NCI-H128 (cell line): ENCODE data around the gene ALOX12B.
"Not testable (repeated sequence)": the region's sequence is repeated elsewhere in the genome, so short reads cannot be mapped to it uniquely, and the experiment has no call there.

Experiments
- DNase-seq: peaks from one replicate; lab custom pipeline; 2025; ENCODE audit not compliant: unreplicated experiment; lab: John Stamatoyannopoulos, UW

The ALOX12B gene

DNA sequence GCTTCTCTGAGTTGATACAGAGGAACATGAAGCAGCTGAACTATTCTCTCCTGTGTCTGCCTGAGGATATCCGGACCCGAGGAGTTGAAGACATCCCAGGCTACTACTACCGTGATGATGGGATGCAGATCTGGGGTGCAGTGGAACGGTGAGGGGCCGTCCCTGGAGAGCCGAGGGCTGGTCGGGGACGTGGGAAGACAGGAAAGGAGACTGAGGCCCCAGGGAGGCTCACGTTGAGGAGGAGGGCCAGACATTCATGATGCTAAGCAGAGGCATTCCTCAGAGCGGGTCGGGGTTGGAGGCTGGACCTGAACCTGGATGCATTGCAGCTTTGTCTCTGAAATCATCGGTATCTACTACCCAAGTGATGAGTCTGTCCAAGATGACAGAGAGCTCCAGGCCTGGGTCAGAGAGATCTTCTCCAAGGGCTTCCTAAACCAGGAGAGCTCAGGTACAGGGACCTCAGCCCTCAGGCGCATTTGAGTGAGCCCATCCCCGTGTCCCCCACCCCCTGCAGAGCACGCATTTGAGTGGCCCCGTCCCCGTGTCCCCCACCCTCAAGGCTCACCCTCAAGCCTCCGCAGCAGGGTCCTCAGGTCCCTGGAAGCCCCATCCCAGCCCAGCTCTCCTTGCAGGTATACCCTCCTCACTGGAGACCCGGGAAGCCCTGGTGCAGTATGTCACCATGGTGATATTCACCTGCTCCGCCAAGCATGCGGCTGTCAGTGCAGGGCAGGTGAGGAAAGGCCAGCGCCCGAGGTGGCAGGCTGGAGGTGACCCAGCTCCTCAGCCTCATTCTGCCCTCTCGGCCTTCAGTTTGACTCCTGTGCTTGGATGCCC, 40.4 kb downstream of the ALOX12B start:
- no peak for DNase-seq

DNA sequence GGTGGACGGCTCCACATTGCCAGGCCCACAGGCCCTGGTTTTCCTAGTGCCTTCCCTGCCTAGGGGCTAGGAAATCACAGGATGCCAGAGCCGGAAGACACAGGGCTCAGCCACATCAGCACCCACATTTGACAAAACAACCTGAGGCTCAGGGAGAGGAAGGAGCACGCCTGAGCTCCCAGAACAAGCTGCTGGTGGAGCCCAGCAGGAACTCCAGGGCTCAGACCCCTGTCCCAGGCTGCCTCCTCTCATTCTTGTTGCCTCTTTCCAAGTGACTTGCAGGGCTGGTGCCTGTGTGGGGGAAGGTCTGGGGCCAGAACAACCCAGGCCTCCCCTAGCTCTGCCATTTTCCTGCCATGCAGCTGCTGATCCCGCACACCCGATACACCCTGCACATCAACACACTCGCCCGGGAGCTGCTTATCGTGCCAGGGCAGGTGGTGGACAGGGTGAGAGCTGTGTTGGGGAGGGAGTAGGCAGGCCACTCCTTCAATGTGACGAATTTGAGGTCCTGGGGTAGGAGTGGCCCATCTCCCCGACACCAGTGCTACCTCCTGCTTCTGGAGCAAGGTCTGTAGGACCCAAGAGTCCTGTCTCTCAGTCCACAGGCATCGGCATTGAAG, 41.1 kb downstream of the ALOX12B start:
- no peak for DNase-seq

DNA sequence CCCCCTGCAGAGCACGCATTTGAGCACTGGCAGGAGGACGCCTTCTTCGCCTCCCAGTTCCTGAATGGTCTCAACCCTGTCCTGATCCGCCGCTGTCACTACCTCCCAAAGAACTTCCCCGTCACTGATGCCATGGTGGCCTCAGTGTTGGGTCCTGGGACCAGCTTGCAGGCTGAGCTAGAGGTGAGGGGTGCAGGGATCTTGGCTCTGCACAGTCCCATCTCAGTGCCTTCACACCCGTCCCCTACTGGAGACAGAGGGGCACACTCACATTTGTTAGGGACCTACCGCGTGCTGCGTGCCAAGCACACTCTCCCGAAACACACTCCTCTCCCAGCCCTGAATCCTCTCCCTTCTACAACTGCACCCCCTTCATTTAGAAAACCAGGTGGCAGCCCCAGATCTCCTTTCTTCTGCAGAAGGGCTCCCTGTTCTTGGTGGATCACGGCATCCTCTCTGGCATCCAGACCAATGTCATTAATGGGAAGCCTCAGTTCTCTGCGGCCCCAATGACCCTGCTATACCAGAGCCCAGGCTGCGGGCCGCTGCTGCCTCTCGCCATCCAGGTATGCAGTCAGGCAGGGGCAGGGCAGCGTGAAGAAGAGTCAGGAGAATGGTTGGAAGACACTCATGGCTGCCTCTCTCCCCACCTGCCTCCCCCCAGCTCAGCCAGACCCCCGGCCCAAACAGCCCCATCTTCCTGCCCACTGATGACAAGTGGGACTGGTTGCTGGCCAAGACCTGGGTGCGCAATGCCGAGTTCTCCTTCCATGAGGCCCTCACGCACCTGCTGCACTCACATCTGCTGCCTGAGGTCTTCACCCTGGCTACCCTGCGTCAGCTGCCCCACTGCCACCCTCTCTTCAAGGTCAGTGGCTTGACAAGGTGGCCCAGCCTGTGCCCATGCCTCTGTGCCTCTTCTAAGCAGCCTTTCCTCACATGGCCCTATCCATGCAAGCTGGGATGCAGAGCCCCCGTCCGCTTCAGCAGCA, 42.4 kb downstream of the ALOX12B start:
- no peak for DNase-seq

GRCh38 chr17:8041979-8042378, 45.5 kb downstream of the ALOX12B start:
- DNase-seq = no peak

DNA sequence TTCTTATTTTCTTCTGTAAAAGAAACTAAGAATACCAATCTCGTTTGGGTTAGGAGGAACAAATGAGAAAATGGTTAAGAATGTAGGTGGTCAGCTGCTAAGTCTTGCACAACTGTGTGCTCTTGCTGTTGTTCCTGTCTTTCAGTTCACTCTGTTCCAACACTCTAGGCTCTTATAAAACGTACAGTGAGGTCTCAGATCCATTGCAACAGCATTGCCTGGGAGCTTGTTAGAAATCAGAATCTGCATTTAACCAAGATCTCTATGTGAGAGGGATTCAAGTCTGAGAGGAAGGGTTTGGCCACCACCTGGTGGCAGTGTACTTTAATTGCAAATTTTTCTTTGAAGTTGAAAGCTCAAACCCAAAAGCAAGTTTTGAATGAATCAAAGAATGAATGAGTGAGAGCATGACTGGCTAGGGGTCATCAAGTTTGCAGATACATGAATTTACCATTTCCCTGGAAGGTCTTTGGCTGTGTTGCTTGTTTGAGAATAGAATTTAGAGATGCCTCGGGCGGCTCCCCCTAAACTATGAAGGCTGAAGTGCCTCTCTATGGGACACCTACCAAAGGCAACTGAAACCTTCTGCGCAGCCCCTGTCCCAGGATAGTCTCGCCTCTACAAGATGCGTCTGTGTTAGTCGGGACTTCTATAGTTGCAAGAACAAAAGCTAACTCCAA, 46.1 kb downstream of the ALOX12B start:
- no peak for DNase-seq

- no peak for DNase-seq
Observed at GRCh38 chr17:8039611-8040168, 47.8 kb downstream of the ALOX12B start.

DNA sequence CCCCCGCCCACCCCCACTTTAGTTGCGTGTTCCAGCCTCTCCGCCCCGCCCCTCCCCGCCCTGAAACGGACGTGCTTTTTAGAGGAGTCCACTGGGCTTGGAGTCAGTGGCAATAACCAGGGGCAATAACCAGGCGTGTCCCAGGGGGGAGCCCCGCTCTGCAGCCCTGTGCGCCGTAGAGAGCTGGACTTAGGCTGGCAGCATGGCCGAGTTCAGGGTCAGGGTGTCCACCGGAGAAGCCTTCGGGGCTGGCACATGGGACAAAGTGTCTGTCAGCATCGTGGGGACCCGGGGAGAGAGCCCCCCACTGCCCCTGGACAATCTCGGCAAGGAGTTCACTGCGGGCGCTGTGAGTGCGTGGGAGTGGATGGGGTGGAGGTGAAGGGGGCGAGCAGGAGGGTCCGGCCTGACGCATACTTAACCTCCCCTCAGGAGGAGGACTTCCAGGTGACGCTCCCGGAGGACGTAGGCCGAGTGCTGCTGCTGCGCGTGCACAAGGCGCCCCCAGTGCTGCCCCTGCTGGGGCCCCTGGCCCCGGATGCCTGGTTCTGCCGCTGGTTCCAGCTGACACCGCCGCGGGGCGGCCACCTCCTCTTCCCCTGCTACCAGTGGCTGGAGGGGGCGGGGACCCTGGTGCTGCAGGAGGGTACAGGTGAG, 48.4 kb downstream of the ALOX12B start, which contains the start of gene ALOX15B:
Gene ALOX15B, plus strand, starts transcription at position 106 of the 657 bp plus-strand sequence. Its CDS starts 97 bp downstream, at position 203.
- no peak for DNase-seq

- DNase-seq = no peak
Observed at GRCh38 chr17:8032442-8032841, 55.1 kb downstream of the ALOX12B start.

GRCh38 chr17:8031950-8032349, 55.6 kb downstream of the ALOX12B start:
- no peak for DNase-seq

DNA sequence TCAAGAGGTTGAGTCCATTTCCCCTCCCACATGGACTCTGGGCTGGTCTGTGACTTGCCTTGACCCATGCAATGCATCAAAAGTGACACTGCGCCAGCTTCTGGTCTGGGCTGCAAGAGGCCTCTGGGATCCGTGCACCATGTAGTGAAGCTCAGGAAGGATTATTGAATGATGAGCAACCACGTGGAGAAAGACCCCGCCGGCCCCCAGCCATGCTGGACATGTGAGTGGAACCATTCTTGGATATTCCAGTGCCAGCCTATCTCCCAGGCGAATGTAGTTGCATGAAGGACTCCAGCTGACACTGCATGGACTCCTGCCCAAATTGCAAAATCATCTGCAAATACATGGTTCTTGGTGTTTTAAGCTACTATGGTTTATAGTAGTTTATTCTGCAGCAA, 56.3 kb downstream of the ALOX12B start:
- no peak for DNase-seq

GRCh38 chr17:8029121-8029520, 58.4 kb downstream of the ALOX12B start:
- DNase-seq = no peak

DNA sequence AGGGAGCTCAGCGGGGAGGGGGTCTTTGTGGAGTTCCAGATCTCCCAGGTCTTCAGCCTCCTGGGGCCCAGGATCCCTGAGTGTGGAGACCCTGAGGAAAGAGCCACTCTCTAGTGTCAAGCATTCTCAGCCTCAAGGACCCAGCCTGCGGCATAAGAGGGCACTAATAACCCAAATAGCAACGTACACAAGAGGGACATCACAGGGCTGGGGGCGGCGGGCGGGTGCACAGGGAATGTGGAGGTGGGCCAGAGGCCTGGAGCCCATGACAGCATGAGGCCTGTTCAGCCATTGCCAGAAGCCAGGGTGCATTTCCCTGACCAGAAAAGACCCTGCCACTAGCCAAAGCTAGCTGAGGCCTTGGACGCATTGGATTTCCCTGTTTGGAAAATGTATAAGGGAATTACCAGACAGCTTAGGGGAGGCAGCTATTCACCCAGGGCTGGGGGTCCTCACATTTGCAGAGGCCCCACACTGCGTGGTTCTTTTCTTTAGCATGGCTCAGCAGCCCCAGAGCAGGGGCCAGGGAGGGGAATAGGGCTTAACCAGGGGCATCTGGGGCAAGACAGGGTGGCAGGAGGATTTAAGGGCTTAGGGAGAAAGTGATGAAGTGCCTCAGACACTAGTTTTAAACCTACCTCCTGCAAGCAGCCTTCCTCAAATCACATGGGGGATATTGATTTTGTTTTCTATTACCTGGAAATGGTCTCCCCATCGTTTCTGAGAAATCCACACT, 62.2 kb downstream of the ALOX12B start:
- no peak for DNase-seq

DNA sequence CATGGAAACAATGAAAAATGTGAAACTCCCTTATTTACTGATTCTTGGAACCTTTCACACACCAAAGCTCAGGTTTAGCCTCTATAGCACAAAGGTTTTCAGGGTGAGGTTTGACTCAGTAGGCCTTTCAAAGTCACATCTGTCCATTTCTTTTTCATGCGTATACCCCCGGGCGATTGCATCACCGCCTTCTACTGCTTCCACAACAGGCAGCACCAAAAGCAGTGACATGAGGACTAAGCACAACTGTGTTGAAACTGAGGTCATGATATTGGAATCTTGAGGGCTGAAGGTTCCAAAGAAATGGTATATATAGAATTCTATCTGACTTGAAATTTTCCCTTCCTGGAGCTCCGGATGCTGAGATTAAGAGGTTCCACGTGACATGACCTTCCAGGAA, 63.4 kb downstream of the ALOX12B start:
- DNase-seq = not testable (repeated sequence)
